ENCODE data around the gene SCD.

SCD gene

GRCh38 chr10:100347568-100348195 lies 649 bp downstream of the SCD start:
- no peak for TF ChIP-seq GATA3 (IDR thresholded peaks at IDR 0.05; ENCODE audit: low read depth, low read length)
- no peak for TF ChIP-seq GATA2 (IDR thresholded peaks at IDR 0.05; ENCODE audit: low read depth, low read length)

- TF ChIP-seq GATA3 (IDR thresholded peaks at IDR 0.05; ENCODE audit: low read depth, low read length) (no peak), GATA2 (IDR thresholded peaks at IDR 0.05; ENCODE audit: low read depth, low read length) (no peak)
These were observed 1.4 kb downstream of the SCD start for GRCh38 chr10:100348389-100348927.

- TF ChIP-seq GATA2 (IDR thresholded peaks at IDR 0.05; ENCODE audit: low read depth, low read length) (no peak), GATA3 (IDR thresholded peaks at IDR 0.05; ENCODE audit: low read depth, low read length) (no peak)
These were observed 2.1 kb downstream of the SCD start for GRCh38 chr10:100349087-100349486.

- TF ChIP-seq GATA3 (IDR thresholded peaks at IDR 0.05; ENCODE audit: low read depth, low read length): no peak
- no peak for TF ChIP-seq GATA2 (IDR thresholded peaks at IDR 0.05; ENCODE audit: low read depth, low read length)
These were observed 2.6 kb downstream of the SCD start for GRCh38 chr10:100349672-100350071.

DNA sequence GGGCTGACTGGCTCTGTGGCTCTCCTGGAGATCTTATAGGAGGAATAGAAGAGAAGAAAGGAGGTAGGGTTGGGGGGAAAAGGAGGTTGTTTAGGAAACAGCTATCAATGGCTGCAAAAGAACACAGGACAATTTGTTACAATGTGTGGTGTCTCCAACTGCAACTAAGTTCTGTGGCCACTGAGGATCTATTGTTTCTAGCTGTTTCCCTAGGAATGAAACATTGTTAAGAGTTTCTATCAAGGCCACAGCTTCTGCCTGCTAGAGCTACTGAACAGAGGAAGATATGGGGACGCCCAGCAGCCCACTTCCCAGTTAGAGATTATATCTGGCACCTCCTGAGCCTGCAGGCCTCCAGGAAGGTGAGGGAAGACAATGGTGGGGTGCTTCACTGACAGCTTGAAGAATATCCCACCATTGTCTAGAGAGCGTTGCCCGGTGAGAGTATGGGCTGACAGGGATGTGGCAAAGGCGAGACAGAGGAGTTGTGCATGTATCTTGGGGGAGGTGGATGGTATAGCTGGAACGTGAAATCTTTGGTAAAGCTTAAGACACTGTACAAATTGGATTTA lies 4.0 kb downstream of the SCD start:
- TF ChIP-seq GATA2 (IDR thresholded peaks at IDR 0.05; ENCODE audit: low read depth, low read length) (no peak), GATA3 (IDR thresholded peaks at IDR 0.05; ENCODE audit: low read depth, low read length) (no peak)

DNA sequence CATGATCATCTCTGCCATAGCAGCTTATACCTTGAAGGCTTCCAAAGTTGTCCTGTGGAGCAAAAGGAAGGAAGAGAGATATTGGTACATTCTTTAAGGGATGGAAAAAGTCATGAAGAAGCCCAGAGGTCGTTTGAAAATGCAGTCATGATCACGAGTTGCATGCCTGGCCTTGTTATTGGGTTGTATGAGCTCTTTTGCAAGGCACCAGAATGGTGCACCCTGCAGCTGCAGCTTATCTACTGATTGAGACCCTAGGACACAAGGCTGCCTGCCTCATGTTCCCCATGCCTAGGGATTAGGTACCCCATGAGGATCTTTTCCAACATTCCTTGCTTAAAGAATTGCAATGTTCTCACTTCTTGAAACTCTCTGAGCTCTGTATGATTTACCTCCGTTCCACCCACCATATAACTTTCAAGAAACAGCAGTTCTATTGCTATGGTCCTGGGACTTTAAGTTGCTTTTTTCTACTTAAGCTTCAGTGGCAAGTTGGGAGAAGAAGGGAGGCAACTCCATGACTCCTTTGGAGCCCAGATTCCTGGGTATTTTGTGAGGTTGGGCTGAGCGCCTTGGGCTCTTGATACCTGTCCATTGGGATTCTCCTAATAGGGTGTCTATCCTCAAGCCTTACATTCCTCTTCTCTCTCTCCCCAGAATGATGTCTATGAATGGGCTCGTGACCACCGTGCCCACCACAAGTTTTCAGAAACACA lies 6.9 kb downstream of the SCD start:
- TF ChIP-seq GATA2 (IDR thresholded peaks at IDR 0.05; ENCODE audit: low read depth, low read length): no peak
- no peak for TF ChIP-seq GATA3 (IDR thresholded peaks at IDR 0.05; ENCODE audit: low read depth, low read length)

DNA sequence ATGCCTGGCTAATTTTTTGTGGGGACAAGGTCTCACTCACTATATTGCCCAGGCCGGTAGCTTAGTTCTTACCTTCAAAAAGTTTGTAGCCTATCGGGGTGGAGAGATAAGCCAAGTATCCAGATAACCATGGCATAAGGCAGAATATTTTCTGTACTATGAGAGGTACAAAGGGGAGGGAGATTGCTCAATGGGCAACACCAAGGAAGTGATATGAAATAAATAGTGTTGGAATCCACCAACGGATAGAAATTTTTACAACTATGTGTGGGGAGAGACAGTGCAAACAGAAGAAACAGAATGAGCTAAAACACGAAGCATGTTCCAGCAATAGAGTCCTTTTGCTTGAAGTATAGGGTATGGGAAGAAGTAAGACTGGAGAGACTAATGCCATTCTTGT lies 8.1 kb downstream of the SCD start:
- TF ChIP-seq GATA3 (IDR thresholded peaks at IDR 0.05; ENCODE audit: low read depth, low read length) (no peak), GATA2 (IDR thresholded peaks at IDR 0.05; ENCODE audit: low read depth, low read length) (no peak)

DNA sequence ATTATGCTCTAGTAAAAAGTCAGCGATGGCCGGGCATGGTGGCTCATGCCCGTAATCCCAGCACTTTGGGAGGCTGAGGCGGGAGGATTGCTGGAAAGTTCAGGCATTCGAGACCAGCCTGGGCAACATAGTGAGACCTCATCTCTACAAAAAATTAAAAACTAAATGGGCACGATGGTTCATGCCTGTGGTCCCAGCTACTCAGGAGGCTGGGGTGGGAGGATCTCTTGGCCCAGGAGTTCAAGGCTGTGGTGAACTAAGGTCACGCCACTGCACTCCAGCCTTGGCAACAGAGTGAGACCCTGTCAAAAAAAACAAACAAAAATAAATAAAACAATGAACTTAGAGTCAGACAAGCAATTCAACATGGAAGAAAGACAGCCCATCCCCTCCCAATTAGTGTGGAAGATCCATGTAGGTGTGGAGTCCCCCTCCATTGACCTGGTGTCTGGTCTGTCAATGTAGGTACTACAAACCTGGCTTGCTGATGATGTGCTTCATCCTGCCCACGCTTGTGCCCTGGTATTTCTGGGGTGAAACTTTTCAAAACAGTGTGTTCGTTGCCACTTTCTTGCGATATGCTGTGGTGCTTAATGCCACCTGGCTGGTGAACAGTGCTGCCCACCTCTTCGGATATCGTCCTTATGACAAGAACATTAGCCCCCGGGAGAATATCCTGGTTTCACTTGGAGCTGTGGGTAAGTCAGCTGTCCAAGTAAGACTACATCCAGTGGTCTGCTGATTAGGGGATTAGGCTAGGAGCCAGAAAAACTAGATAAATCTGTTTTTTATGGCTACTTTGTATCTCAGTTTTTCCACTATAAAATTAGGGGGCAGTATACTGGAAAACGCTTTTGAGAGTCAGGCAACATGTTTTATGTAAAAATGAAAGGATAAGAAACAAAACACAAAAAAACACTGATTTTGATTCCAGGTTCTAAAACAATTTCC lies 9.3 kb downstream of the SCD start:
- TF ChIP-seq GATA3 (IDR thresholded peaks at IDR 0.05; ENCODE audit: low read depth, low read length) (no peak), GATA2 (IDR thresholded peaks at IDR 0.05; ENCODE audit: low read depth, low read length) (no peak)

- TF ChIP-seq GATA2 (IDR thresholded peaks at IDR 0.05; ENCODE audit: low read depth, low read length): no peak
- no peak for TF ChIP-seq GATA3 (IDR thresholded peaks at IDR 0.05; ENCODE audit: low read depth, low read length)
These were observed 10.2 kb downstream of the SCD start for GRCh38 chr10:100357059-100357858.

- TF ChIP-seq GATA2 (IDR thresholded peaks at IDR 0.05; ENCODE audit: low read depth, low read length) (peak; percentile 92), GATA3 (IDR thresholded peaks at IDR 0.05; ENCODE audit: low read depth, low read length) (no peak)
These were observed 12.0 kb downstream of the SCD start for GRCh38 chr10:100359030-100359432.

GRCh38 chr10:100359529-100360150 lies 12.6 kb downstream of the SCD start:
- TF ChIP-seq GATA3 (IDR thresholded peaks at IDR 0.05; ENCODE audit: low read depth, low read length): no peak
- TF ChIP-seq GATA2 (IDR thresholded peaks at IDR 0.05; ENCODE audit: low read depth, low read length): no peak

- TF ChIP-seq GATA3 (IDR thresholded peaks at IDR 0.05; ENCODE audit: low read depth, low read length) (no peak), GATA2 (IDR thresholded peaks at IDR 0.05; ENCODE audit: low read depth, low read length) (no peak)
These were observed 13.2 kb downstream of the SCD start for GRCh38 chr10:100360234-100360633.

Data from SH-SY5Y (cell line).